GM06990 (cell line): ENCODE results near the gene TAS2R1.

Experiments
- DNase-seq: peaks from one replicate; pipeline ENCODE4 v3.0.0-alpha.2; 2011; ENCODE audit not compliant: insufficient read length; ENCODE audit errors: extremely low read depth
- H3K27me3 ChIP-seq: replicated peaks from 2 replicates; pipeline ENCODE4 v1.6.0; 2011; ENCODE audit warnings: low read length; ENCODE audit not compliant: control insufficient read depth, insufficient read depth
- H3K36me3 ChIP-seq: 2 replicates; pipeline ENCODE4 v1.5.1; 2011; ENCODE audit warnings: low read length; ENCODE audit not compliant: control insufficient read depth, insufficient read depth
- H3K4me3 ChIP-seq: replicated peaks from 2 replicates; pipeline ENCODE4 v1.5.1; 2011; ENCODE audit warnings: low read depth, mild to moderate bottlenecking, control low read depth, low read length
- CTCF ChIP-seq: IDR thresholded peaks from 2 replicates; pipeline ENCODE4 v1.5.1; 2011; ENCODE audit warnings: low read length, control low read depth, mild to moderate bottlenecking, inconsistent platforms; ENCODE audit not compliant: insufficient read depth, poor library complexity, severe bottlenecking

TAS2R1 gene

GRCh38 chr5:9622971-9623421 lies 7.2 kb downstream of the TAS2R1 start:
- no peak for DNase-seq
- TF ChIP-seq CTCF, result no peak
- H3K27me3 ChIP-seq, result no peaks in the 10 kb centered on the region

GRCh38 chr5:9621379-9621903 lies 8.7 kb downstream of the TAS2R1 start:
- Histone ChIP-seq H3K27me3 (no peaks in the 10 kb centered on the region), H3K4me3 (no peak overlapping the region), H3K36me3 (no peaks in the 10 kb centered on the region)
- TF ChIP-seq CTCF, result no peak
- DNase-seq, result no peak

More at GRCh38 chr5:9622971-9623421, 7.2 kb downstream of the TAS2R1 start:
- Histone ChIP-seq H3K36me3 (no peaks in the 10 kb centered on the region), H3K4me3 (no peak overlapping the region)

GRCh38 chr5:9619331-9620092 lies 10.6 kb downstream of the TAS2R1 start:
- Histone ChIP-seq H3K27me3 (no peaks in the 10 kb centered on the region), H3K36me3 (no peaks in the 10 kb centered on the region), H3K4me3 (no peak overlapping the region)
- DNase-seq, result no peak
- no peak for TF ChIP-seq CTCF

GRCh38 chr5:9617739-9618504 lies 12.2 kb downstream of the TAS2R1 start:
- Histone ChIP-seq H3K4me3 (no peak overlapping the region), H3K27me3 (no peaks in the 10 kb centered on the region; the same call in 1 of the 2 replicates), H3K36me3 (no peaks in the 10 kb centered on the region)
- TF ChIP-seq CTCF, result no peak
- no peak for DNase-seq

GRCh38 chr5:9617221-9617620 lies 12.9 kb downstream of the TAS2R1 start:
- Histone ChIP-seq H3K36me3 (no peaks in the 10 kb centered on the region), H3K27me3 (no peaks in the 10 kb centered on the region; the same call in 1 of the 2 replicates), H3K4me3 (no peak overlapping the region)
- TF ChIP-seq CTCF, result no peak
- no peak for DNase-seq
